HG03571 (cell line): ENCODE results near the gene PRKAR2B.
A peak's percentile ranks its signal among the peaks of the same experiment; 100 is the strongest.
"Not testable (repeated sequence)": the region's sequence is repeated elsewhere in the genome, so short reads cannot be mapped to it uniquely, and the experiment has no call there.

Experiments used
- ATAC-seq: cut with Tn5 transposase; IDR thresholded peaks from one replicate; pipeline ENCODE4 v1.9.1; 2021; ENCODE audit not compliant: unreplicated experiment

Gene PRKAR2B

GRCh38 chr7:107151538-107151937, 107.0 kb downstream of the PRKAR2B start:
- no peak for ATAC-seq

DNA sequence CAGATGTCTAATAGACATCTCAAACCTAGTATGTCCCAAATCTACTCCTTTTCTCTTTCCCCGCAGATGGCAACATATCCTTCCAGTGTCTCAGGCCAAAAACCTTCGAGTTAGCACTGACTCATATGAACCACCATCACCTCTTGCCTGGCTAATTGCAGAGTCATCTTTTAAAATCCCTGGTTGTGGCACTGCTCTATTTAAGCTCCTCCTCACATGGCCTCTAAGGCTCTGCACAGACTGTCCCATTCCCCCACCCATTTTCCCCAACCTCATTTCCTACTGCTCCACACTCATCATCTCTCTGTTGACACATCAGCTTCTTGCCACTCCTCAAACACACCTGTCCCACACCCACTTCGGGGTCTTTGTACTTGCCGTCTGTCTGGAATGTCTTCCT, 107.5 kb downstream of the PRKAR2B start:
- ATAC-seq, result no peak

DNA sequence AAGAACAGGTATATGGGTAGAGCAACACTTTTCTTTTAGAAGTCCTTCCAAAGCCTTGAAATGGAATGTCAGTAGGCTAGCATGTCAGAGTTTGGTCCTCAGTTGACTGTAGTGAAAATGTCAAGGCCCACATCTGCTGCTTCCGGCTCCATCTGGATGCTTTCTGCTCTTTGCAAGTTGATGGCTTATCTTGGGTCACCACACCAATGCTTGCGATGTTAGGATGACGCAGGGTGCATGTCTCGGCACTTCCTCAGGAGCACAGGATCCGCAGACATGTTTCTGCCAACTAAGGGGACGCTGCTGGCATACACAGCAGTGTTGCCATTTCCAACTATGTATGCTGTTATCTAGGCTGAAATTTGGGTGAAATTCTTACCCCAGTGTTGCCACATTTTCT, 110.3 kb downstream of the PRKAR2B start:
- no peak for ATAC-seq

GRCh38 chr7:107155726-107156125, 111.2 kb downstream of the PRKAR2B start:
- not testable (repeated sequence) for ATAC-seq

- ATAC-seq, result no peak
These were observed 112.6 kb downstream of the PRKAR2B start for GRCh38 chr7:107157091-107157490.

GRCh38 chr7:107158028-107158427, 113.5 kb downstream of the PRKAR2B start:
- no peak for ATAC-seq

- no peak for ATAC-seq
These were observed 115.9 kb downstream of the PRKAR2B start for GRCh38 chr7:107160389-107160788.

- ATAC-seq, result no peak
These were observed 116.9 kb downstream of the PRKAR2B start for GRCh38 chr7:107161415-107161814.

DNA sequence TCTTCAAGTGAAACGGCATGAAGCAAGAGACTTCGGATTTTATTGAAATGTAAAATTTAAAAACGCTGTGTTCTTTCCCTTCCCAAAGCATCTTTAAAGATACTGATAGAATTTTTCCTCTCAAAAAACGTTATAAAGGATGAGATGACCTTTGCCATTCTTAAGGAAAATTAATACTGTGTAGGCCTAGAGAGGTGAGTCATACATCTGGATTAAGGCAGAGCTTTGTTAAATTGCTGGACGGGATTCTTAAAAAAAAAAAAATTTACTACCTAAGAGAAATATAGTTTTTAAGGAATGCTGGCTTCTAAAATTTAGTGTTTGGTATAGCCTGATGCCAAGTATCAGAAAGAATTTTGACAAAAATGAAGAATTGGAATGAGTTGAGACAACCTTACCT, 118.0 kb downstream of the PRKAR2B start:
- no peak for ATAC-seq

DNA sequence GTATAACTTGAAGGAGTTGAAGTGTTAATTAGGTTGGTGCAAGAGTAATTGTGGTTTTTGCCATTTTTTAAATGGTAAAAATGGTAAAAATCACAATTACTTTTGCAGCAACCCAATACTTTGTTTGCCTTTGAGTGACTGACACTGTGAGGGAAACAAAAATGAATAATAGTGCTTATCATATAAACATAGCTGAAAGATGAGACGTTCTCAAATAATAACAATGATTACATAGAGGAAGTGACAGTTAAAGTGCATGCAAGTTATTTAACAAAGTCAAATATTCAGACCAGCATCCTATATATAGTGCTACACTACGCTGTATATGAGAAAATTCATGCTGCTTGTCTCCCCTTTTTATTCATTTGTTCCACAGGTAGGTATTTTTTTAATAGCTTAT, 119.6 kb downstream of the PRKAR2B start:
- no peak for ATAC-seq

- ATAC-seq, result no peak
These were observed 120.8 kb downstream of the PRKAR2B start for GRCh38 chr7:107165341-107165740.

GRCh38 chr7:107166736-107167426, 122.4 kb downstream of the PRKAR2B start:
- ATAC-seq, result no peak

DNA sequence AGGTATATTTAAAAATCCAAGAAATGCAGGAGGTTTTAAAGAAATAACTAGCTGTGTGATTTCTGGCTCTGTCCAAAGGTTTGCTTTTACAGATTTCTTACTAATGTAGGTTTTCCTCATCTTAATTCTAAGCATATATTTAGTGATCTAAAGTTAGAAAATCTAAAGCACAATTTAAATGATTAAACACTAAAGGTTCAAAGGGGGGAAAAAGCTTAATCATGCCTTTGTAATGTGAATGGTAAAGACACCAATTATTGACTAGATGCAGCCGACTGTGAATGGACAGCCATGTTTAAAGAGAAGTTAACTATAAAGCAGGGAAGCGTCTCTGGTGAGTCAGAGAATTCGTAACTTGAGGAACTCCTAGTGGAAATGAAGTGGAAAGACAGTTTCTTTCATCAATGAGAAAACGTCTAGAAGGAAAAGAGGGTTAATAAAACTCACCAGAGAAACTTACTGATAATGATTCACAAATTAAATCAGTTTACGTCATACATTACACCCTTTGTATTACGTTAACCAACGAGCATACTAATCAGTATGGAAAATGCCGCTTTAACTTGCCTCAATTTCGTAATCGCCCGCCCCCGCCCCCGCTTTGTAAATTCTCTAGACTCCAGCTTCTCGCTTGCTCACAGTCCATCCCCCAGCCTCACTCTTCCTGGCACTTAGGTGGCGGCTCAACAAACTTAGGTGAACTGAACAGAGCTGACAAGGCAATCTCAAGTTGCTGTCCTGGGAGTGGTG, 123.2 kb downstream of the PRKAR2B start:
- no peak for ATAC-seq

DNA sequence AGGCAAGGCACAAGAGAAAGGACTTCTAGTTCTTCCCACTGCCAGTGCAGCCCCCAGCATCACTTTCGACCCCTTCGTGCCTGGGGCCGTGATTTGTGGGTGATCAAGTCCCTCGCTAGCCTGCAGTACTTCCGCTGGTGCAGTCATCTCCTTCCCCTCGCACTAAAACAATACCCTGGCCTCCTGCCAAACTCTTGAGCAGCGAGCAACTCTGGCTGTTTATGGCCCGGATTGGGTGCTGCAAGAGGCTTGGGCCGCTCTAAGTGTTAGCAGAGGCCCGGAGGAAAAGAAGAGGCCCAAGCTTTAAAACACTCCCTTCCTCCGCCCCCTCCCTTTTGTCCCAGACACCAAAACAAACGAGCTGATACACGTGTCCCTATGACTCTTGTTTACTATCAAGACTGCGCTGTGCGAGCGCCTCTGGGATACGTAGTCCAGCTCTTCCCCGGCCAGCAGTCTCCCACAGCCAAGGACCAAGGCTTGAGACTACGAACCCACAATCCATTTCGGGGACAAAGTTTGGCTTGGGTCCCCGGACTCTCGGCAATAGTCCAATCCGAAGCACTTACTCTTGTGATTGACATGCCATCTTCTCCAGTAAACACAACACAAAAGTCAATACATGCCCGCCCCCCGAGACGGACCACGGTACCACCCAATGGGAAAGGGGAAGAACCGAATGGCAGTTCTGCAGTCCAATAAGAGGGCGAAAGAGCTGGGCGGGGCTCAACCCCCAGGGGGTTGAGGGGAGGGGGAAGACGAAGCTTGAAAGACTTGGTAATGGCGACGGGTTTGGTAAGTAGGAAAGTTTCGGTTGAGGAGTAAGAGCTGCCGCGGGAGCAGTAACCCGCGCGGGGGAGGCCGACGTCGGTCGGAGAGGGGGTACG, 124.0 kb downstream of the PRKAR2B start, which contains the start of gene HBP1:
TSS of gene HBP1 (plus strand) at position 771 of the 887 bp plus-strand sequence. CDS start 10,891 bp downstream, outside the sequence.
- peak; percentile 90 for ATAC-seq

GRCh38 chr7:107169120-107170050, 124.9 kb downstream of the PRKAR2B start:
- ATAC-seq, result peak; percentile 22

- no peak for ATAC-seq
These were observed 125.8 kb downstream of the PRKAR2B start for GRCh38 chr7:107170051-107170915.

- ATAC-seq, result no peak
These were observed 127.0 kb downstream of the PRKAR2B start for GRCh38 chr7:107171496-107171895.

DNA sequence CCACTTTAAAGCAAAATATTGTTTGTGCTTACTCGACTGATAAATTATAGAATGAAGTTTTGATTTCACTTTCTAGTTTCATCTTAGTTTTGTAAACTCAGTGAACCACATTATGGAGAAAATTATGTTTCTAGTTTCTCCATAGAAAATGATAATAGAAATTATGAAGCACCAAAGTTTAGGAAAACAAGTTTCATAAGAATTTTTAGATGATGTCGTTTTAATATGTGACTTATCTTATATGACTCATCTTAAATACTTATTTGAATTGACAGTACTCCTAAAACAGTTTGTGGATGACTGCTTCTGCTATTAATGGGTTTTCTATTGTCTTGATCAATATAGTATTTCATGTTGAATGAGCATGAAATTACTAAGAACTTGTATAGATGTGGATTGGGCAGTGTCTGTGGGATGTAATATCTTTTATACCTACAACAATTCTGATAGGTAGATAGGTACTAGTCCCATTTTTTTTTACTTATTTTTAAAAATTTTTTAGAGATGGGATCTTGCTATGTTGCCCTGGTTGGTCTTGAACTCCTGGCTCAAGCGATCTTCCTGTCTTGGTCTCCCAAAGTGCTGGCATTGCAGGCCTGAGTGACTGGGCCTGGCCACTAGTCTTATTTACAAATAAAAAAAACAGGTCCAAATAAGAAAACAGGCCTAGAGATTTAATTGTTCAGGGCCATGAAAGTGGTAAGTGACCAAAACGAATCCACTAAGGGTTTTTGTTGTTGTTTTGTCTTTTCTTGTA, 127.9 kb downstream of the PRKAR2B start:
- no peak for ATAC-seq

GRCh38 chr7:107173191-107173590, 128.7 kb downstream of the PRKAR2B start:
- no peak for ATAC-seq
